GM18873 (cell line): Measurements from ENCODE around the gene CSF2.
"Not testable (repeated sequence)": the region's sequence is repeated elsewhere in the genome, so short reads cannot be mapped to it uniquely, and the experiment has no call there.

ENCODE experiments used
- ATAC-seq: cut with Tn5 transposase; IDR thresholded peaks from one replicate; pipeline ENCODE4 v1.9.1; 2021; ENCODE audit warnings: mild to moderate bottlenecking, moderate library complexity, moderate number of reproducible peaks; ENCODE audit not compliant: unreplicated experiment, low FRiP score

The CSF2 gene

GRCh38 chr5:132105688-132106087, 32.1 kb downstream of the CSF2 start:
- ATAC-seq: no peak

- ATAC-seq: not testable (repeated sequence)
Measured at GRCh38 chr5:132108495-132108894, 34.9 kb downstream of the CSF2 start.

GRCh38 chr5:132108957-132109356, 35.4 kb downstream of the CSF2 start:
- not testable (repeated sequence) for ATAC-seq

DNA sequence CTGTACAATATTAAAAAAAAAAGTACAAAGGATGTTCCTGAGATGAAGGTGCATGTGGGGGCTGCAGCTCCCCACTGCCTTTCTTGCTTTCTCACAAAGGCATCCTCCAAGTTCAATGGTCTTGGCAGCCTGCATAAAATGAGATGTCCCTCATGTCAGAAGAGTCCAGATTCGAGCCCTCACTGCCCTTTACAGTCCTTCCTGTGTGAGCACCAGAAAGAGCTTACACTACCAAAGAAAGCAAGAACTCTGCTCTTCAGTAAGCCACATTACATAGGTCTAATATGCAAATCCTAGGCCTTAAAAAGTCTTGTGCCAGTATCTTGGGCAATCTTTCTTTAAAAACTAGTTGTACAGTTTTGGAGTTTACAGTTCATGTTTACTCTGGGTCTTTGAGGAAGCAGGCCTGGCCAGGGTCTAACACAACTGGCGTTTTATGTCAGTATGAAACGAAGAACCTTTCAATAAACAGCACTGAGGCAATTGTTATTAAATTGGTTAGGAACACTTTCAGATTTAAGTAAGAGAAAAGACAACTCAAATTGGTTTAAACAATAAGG, 36.0 kb downstream of the CSF2 start:
- ATAC-seq: no peak

DNA sequence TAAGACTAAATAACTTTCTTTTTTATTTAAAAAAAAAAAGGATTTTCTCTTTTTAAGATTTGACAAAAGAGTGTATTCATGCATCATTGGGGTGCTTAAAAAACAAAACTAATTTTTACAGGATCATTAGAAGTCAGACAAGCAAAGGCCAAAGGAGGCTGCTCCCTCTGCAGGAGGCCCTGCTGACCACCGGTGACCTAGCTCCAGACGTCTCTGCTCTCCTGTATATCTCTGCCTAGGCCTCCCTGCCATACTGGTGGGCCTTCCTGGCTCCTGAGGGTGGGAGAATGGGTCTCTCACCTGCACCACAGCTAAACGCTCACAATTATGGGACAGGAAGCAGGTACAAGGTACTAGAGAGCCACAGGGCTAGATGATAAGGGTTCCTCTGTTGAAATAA, 36.6 kb downstream of the CSF2 start:
- no peak for ATAC-seq

GRCh38 chr5:132110930-132111329, 37.3 kb downstream of the CSF2 start:
- no peak for ATAC-seq

GRCh38 chr5:132112111-132112510, 38.5 kb downstream of the CSF2 start:
- no peak for ATAC-seq

DNA sequence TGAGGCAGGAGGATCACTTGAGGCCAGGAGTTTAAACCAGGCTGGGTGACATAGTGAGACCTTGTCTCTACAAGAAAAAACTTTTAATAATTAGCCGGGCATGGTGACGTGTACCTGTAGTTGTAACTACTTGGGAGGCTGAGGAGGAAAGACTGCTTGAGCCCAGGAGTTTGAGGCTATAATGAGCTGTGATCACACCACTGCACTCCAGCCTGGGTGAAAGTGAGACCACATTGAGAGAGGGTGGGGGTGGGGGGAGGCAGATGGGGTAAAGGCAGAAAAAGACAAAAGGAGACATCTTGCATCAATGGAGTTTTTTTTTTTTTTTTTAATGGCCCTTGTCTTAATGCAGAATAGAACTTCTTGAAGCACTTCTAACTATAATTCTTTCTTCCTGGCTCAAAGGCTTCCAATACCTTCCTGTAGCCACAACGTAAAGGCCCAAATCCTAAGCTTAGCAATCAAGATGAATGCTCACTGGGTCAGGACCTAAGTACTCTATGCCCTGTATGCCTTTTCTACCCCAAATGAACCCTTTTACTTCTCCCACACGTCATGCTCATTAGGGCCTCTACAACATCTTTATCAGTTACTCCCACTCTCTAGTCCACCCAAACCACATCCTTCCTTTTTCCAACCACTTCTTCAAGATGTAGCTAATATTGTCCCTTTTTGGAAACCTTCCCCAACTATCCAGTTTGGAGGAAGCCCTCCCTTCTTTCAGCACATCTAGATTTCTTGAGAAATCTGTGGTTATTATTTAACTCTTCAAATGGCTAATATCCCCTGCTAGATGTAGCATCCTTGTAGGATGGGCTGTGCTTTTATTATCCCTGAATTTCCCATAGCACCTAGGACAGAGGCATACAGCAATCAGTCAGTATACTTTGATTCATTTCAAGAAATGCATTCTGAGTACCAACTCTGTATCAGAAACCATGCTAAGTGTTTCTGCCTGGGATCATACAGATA, 40.8 kb downstream of the CSF2 start:
- ATAC-seq: no peak

DNA sequence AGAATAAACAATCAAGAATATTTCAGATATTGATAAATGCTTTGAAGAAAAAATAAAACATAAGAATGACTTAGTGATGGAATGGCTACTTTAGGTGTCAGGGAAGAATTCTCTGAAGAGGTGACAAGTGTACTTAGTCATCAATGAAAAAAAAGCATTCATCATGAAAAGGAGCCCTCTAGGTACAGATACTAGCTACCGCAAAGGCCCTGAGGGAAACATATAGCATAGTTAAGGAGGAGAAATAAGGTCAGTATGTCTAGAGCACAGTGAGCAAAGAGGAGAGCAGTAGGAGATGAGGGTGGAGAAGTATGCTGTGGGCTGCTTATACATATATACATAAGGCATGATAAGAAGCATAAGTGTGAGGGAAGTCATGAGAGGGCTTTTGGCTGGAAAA, 41.8 kb downstream of the CSF2 start:
- no peak for ATAC-seq

- ATAC-seq: no peak
Measured at GRCh38 chr5:132116072-132116471, 42.5 kb downstream of the CSF2 start.

GRCh38 chr5:132116909-132117489, 43.4 kb downstream of the CSF2 start:
- ATAC-seq: not testable (repeated sequence)

- not testable (repeated sequence) for ATAC-seq
Measured at GRCh38 chr5:132120717-132121116, 47.1 kb downstream of the CSF2 start.

DNA sequence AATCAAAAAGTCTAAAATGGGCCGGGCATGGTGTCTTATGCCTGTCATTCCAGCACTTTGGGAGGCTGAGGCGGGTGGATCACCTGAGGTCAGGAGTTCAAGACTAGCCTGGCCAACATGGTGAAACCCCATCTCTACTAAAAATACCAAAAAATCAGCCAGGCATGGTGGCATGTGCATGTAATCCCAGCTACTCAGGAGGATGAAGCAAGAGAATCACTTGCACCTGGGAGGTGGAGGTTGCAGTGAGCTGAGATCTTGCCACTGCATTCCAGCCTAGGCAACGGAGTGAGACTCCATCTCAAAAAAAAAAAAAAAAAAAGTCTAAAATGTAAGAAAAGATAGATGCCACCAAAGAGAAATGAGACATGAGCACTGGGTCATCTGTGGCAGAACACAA, 49.4 kb downstream of the CSF2 start:
- not testable (repeated sequence) for ATAC-seq

DNA sequence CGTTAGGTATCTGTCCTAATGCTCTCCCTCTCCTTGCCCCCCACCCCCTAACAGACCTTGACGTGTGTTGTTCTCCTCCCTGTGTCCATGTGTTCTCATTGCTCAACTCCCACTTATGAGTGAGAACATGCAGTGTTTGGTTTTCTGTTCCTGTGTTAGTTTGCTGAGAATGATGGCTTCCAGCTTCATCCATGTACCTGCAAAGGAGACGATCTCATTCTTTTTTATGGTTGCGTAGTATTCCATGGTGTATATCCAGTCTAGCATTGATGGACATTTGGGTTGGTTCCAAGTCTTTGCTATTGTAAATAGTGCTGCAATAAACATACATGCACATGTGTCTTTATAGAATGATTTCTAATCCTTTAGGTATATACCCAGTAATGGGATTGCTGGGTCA, 50.0 kb downstream of the CSF2 start:
- not testable (repeated sequence) for ATAC-seq
